GM19328 (cell line): ENCODE data around the gene ZGPAT.

Source experiments
- ATAC-seq: cut with Tn5 transposase; IDR thresholded peaks from one replicate; pipeline ENCODE4 v1.9.1; 2021; ENCODE audit warnings: mild to moderate bottlenecking, moderate library complexity; ENCODE audit not compliant: unreplicated experiment

The ZGPAT gene

DNA sequence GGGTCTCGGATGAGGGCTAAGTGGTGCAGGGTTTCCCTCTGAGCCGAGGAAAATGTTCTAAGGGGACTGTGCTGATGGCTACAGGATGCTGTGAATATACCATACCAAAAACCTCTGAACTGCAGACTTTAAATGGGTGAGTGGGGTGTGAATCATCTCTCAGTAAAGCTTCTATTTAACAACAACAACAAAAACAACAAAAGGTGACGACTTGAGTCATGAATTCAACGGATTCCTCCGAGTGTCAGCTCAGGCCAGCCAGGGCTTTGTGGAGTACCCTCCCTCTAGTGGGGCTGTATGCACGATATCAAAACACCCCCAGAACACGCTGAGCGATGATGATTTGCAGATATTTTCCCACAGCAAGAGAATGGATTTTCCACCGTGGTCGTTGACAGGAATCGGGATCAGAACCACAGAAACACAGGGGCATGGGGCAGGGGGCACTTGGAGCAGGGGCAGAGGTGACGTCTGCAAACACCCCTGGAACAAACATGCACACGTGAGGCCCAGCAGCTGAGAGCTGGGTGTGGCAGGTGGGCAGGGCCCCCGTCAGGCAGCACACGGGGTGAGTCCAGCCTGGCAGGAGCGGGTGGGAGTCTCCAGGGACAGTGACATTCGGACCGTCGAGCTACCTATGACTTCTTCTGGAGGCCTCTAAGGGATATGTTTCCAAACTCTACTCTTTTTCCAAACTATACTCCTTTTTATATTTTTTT is 70.4 kb downstream of the ZGPAT start:
- ATAC-seq: no peak

DNA sequence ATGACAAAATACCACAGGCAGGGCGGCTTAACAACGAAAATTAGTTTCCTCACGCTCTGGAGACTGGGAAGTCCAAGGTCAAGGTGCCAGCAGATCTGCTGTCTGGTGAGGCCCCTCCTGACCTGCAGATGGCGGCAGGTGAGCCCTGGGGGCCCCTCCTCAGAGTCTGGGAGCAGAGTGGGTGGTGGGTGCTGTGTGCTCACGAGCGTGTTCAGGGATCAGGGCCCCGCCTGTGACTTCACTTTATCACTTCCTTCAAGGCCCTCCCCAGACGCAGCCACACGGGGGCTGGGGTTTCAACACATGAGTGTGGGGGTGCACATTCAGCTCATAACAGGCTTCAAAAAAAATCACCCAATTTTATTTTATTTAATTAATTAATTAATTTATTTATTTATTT is 71.0 kb downstream of the ZGPAT start:
- ATAC-seq: no peak

DNA sequence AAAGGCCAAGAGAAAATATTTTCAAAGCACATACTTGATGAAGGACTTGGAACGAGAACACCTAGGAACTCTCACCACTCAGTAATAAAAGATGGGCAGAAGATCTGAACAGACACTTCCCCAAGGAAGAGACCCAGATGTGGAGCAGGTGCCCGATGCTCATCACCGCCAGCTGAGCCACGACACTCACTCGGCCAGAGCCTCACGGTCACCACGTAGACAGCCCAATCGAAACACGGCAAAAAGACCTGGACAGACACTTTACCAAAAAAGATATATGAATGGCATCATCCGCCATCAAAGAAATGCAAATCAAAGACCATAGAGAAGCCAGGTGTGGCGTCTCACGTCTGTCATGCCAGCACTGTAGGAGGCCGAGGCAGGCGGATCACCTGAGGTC is 73.3 kb downstream of the ZGPAT start:
- ATAC-seq: no peak

DNA sequence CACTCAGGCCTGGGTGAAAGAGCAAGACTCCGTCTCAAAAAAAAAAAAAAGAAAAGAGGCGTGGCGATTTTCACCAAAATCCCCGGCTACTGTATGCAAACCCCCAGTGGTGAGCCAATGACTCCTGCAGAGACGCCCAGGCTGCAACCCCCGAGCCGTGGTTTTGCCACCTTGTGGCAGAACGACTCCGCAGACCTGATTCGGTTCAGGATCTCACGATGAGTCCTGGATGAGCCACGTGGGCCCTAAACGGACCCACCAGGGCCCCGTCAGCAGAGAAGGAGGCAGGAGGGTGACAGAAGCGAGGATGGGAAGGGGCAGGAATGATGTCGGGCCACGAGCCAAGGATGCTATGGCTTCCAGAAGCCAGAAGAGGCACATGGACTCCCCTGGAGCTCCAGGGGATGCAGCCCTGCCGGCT is 74.2 kb downstream of the ZGPAT start:
- ATAC-seq: no peak

DNA sequence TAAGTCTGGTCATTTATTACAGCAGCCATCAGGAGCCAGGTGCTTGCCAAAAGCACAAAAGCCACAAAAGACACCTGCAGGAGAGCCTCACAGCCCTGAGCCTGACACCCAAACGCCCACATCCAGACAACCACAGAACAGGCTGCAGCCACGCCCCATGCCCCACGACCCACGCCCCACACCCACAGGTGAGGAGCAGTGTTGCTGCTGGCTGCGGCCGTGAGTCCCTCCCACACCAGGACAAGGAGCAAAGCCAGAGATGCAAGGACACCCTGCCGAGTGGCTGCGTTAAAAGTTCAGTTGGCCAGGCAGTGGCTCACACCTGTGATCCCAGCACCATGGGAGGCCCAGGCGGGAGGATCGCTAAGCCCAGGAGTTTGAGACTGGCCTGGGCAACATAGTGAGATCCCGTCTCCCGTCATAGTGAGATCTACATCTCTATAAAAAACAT is 74.7 kb downstream of the ZGPAT start:
- ATAC-seq: no peak

DNA sequence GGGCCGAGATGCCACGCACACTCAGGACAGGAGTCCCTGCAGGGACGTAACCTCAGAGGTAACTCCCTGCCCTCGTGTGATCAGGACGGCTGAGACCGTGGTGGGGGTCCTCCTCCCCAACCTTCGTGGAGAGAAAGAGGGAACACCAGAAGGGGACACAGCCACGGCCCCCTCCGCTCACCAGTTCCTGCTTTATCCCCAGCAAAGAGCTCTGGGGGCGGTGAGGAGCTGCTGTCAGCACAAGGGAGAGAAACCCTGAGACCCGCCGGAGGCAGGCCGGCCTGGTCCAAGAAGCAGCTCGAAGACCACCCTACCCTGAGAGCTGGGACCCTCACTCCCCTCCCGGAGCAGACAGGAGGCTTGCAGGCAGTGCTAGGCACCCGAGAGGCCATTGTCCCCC is 76.1 kb downstream of the ZGPAT start:
- ATAC-seq: no peak

DNA sequence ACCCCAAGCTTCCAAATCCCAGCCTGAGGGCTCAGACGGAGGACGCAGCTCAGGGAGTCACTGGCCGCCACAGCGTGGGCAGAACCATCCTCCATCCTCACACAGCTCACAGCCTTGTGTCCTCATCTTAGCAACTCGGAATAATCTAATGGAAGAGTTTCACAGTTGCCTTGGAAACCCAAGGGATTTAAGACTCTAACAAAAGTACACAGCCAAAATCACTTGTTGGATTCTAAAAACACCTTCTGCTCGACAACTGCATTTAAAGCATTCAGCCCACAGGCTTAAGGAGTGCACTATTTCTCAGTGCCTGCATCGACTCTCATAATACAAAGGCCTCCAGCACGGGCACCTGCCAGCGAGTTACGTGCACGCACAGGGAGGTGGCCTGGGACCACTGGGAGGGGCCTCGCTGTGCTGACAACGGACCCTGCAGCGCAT is 77.9 kb downstream of the ZGPAT start:
- no peak for ATAC-seq
